ENCODE data around the gene PRKAG1. TPM values are rescaled to one million over a fixed set of nuclear protein-coding genes. Genes with fewer than 3 reads are reported as not detected.
A peak's percentile ranks its signal among the peaks of the same experiment; 100 is the strongest.

PRKAG1 gene
- total RNA-seq, 1 donor from 2014 or later = 67.0 TPM

DNA sequence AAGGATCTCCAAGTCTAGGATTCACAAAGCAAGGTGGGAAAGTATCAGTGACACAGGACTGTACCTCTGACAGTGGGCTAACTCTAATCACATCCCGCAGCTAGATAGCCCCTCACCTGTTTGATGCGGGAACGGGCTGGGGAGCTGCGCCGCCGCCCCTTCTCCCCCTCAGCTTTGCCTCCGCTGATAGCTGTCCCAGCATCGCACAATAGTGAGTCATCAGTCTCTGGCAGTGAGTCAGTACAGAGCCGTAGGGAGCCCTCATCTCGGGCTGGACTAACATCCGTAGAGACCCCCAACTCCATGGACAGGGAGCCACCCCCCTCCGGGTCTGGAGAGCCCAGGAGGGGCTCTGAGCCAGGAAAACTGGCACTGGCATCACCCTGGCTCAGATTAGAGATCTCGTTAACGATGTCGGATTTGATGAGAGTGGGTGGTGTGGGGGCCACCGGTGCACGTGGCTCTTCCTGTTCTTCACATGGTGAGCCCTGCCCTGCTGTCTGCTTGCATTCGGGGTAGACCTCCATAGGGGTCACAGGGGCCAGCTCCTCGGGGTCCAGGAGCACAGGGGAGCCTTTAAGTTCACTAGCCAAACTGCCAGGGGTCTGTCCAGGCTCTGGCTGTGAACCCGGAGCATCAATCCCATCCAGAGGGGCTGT lies 31.1 kb upstream of the PRKAG1 start:
- Histone ChIP-seq H3K4me3 (no peak overlapping the region), H3K9me3 (no peaks in the 10 kb centered on the region)

DNA sequence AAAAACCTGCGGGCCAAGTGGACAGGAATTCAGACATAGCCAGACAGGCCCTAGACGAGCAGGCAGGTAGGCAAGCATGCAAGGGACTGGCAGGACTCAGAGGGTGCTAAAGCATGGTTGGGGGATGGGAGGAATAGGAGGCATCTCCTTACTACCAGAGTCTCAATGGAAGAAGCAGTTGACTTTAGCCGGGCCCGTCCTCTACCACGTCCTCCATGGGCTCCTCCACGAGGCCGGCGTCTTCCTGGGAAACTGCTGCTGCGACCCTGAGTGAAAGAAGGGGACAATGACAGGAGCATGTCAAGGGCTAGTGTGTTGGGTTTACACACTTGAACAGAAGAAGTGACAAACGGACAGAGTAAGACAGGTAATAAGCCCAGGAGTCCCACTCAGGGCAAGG lies 30.4 kb upstream of the PRKAG1 start:
- H3K4me3 ChIP-seq = no peak overlapping the region
- TF ChIP-seq POLR2AphosphoS5 (IDR thresholded peaks at IDR 0.05; ENCODE audit: insufficient read depth in 1 of 2, low read depth in 1 of 2) (no peak), POLR2A (IDR thresholded peaks at IDR 0.05) (no peak)
- TF ChIP-seq, protein P1, sequence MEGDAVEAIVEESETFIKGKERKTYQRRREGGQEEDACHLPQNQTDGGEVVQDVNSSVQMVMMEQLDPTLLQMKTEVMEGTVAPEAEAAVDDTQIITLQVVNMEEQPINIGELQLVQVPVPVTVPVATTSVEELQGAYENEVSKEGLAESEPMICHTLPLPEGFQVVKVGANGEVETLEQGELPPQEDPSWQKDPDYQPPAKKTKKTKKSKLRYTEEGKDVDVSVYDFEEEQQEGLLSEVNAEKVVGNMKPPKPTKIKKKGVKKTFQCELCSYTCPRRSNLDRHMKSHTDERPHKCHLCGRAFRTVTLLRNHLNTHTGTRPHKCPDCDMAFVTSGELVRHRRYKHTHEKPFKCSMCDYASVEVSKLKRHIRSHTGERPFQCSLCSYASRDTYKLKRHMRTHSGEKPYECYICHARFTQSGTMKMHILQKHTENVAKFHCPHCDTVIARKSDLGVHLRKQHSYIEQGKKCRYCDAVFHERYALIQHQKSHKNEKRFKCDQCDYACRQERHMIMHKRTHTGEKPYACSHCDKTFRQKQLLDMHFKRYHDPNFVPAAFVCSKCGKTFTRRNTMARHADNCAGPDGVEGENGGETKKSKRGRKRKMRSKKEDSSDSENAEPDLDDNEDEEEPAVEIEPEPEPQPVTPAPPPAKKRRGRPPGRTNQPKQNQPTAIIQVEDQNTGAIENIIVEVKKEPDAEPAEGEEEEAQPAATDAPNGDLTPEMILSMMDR (IDR thresholded peaks at IDR 0.05) = no peak
- intact Hi-C loops (cut with DNase I) = no loop called here
- no peaks in the 10 kb centered on the region for H3K27me3 ChIP-seq
- peaks cover 3 to 95% of the 10 kb centered on the region in 2 donors for H3K36me3 ChIP-seq
- DNase-seq (ENCODE audit: extremely low spot score in 2 of 2) = no peak
- no peaks in the 10 kb centered on the region for H3K9me3 ChIP-seq
- H3K27ac ChIP-seq = no peak overlapping the region
- H3K4me1 ChIP-seq = no peaks in the 10 kb centered on the region

More for the DNA sequence above, 31.1 kb upstream of the PRKAG1 start:
- intact Hi-C loops (cut with DNase I) = no loop called here
- Histone ChIP-seq H3K4me1 (peaks cover 5% of the 10 kb centered on the region), H3K27me3 (no peaks in the 10 kb centered on the region), H3K36me3 (peaks cover 3 to 95% of the 10 kb centered on the region in 2 donors), H3K27ac (no peak overlapping the region)
- TF ChIP-seq, protein P1 (IDR thresholded peaks at IDR 0.05) = no peak
- TF ChIP-seq POLR2A (IDR thresholded peaks at IDR 0.05) = no peak
- no peak for TF ChIP-seq POLR2AphosphoS5 (IDR thresholded peaks at IDR 0.05; ENCODE audit: insufficient read depth in 1 of 2, low read depth in 1 of 2)
- no peak for DNase-seq (ENCODE audit: extremely low spot score in 2 of 2)

DNA sequence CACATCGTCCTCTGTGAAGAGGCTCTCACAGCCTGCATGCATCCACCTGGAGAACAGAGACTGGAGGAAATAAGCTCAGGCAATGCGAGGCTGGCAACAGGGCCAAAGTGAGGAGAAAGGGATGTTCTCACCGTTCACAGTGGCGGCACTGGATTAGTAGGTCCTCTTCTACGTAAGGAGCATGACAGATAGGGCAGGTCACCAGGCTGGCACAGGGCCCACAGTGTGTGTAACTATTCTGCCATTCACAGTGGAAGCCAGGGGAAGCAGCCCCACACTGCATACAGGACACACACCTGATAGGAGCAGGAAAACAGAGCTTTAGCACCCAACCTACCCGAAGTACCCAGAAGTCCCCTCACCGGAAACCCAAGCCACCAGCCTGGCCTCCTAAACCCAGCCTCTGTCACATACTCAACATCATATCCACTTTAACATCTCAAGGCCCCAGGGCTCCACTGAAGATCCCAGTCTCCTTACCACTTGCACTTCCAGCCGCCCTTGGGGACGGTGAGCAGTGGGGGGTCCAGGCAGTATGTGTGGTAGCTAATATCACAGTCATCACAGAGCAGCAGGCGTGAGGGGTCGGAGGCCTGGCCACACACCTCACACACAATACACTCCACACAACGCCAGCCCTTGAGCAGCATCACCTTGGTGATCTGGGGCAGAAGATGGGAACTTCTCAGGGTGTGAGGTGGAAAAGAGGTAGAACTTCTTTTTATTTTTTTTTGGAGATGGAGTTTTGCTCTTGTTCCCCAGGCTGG lies 27.7 kb upstream of the PRKAG1 start:
- intact Hi-C loops (cut with DNase I) = no loop called here
- H3K27me3 ChIP-seq = no peaks in the 10 kb centered on the region
- peaks cover 3 to 96% of the 10 kb centered on the region in 2 donors for H3K36me3 ChIP-seq
- H3K4me3 ChIP-seq = no peak overlapping the region
- H3K4me1 ChIP-seq = no peaks in the 10 kb centered on the region
- no peak for TF ChIP-seq POLR2AphosphoS5 (IDR thresholded peaks at IDR 0.05; ENCODE audit: insufficient read depth in 1 of 2, low read depth in 1 of 2)
- no peak for TF ChIP-seq POLR2A (IDR thresholded peaks at IDR 0.05)
- TF ChIP-seq, protein P1 (IDR thresholded peaks at IDR 0.05) = no peak
- H3K27ac ChIP-seq = no peak overlapping the region
- DNase-seq (ENCODE audit: extremely low spot score in 2 of 2) = no peak
- no peaks in the 10 kb centered on the region for H3K9me3 ChIP-seq

DNA sequence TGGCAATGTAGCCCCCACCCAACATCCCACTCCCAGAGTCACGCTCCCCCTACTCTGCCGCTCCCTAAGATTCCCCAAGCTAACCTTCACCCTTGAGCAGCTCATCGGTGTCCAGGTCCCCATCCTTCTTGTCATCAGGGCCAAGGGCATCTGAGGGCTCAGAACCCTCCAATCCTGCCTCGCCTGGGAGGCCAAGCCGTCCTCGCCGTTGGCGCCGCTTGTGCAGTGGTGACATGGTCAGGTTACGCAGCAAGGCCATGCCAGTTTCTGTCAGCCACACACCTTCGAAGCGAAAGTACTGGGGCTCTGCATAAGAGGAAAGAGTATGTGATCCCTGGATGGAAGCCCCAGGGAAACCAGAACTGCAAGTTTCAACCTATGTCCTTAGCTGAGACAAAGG lies 26.1 kb upstream of the PRKAG1 start:
- H3K9me3 ChIP-seq = no peaks in the 10 kb centered on the region
- H3K36me3 ChIP-seq = peaks cover 3 to 96% of the 10 kb centered on the region in 2 donors
- H3K27me3 ChIP-seq = no peaks in the 10 kb centered on the region
- intact Hi-C loops (cut with DNase I) = no loop called here
- no peaks in the 10 kb centered on the region for H3K4me1 ChIP-seq
- DNase-seq (ENCODE audit: extremely low spot score in 2 of 2) = no peak
- no peak overlapping the region for H3K4me3 ChIP-seq
- no peak overlapping the region for H3K27ac ChIP-seq
- TF ChIP-seq, protein P1 (IDR thresholded peaks at IDR 0.05) = no peak

DNA sequence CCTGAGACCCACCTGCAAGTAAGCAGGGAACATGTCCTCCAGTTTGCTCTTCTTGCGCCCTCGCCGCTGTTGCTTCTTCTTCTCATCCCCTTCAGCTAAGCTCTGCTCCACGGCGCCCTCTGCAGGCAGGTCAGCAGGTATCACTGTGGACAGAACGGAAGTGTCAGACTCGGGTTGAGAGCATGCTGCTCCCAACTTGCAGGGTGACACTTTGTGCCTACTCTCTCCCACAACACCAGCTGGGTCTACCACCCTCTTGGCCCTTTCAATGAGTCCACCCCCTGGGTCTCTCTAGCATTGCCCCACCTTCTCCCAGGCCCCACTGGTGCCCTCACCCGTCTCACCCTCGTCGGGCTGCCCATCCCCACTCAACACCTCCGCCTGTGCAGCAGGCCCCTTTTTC lies 25.3 kb upstream of the PRKAG1 start:
- Histone ChIP-seq H3K36me3 (peaks cover 3 to 96% of the 10 kb centered on the region in 2 donors), H3K4me3 (no peak overlapping the region), H3K9me3 (no peaks in the 10 kb centered on the region), H3K4me1 (no peaks in the 10 kb centered on the region), H3K27ac (no peak overlapping the region), H3K27me3 (no peaks in the 10 kb centered on the region)
- intact Hi-C loops (cut with DNase I) = no loop called here
- DNase-seq (ENCODE audit: extremely low spot score in 2 of 2) = no peak
- TF ChIP-seq, protein P1 (IDR thresholded peaks at IDR 0.05) = peak in 1 of 3 experiments; percentile 31
- TF ChIP-seq POLR2A (IDR thresholded peaks at IDR 0.05) = no peak

Measured in vagina (tissue), 2 donors.